ENCODE results near the gene CRY2. TPM values are rescaled to one million over a fixed set of nuclear protein-coding genes. Genes with fewer than 3 reads are reported as not detected.

CRY2 gene
- total and polyA plus RNA-seq, 2 experiments from 2014 or later = 9.5 to 15.4 TPM

DNA sequence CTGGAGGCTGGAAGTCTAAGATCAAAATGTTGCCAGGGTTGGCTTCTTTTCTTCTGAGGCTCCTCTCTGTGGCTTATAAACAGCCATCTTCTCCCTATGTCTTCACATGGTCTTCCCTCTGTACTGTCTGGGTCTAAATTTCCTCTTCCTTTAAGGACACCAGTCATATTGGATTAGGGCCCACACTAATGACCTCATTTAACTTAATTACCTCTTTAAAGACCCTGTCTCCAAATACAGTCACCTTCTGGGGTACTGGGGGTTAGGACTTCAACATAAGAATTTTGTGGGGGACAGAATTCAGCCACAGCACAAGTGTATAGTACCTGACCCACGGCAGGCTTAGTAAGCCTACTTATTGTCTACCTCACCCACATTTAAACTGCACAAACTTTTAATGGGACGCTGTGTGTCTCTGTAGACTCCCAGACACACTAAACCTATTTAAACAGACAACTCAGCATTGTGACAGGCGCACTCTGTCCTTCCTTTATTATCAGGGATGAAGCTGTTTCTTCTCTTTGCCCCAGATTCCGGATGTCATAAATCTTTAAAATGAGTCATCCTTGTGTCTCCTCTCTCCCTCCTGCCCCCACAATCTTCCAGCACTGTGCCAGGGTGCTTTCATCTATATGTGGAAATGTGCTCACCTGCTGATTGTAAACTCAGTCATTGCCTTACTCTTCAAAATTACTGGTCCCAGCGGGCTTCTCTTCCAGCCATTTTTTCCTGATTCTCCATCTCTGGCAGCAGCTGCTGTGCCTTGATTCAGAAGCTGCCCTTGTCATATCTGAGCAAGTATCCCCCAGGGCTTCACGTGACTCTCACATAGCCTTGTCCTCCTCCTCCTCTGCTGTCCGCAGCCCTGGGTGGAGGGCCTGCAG, 32.8 kb downstream of the CRY2 start:
- no peaks in the 10 kb centered on the region for H3K79me2 ChIP-seq (replicated peaks; ENCODE audit: insufficient read depth)
- H3K36me3 ChIP-seq (ENCODE audit: insufficient read depth) = no peaks in the 10 kb centered on the region
- Mint-ChIP-seq H3K4me1 (peaks cover 21% of the 10 kb centered on the region), H3K36me3 (ENCODE audit: low read depth) (no peaks in the 10 kb centered on the region; the same call in 2 of the 3 replicates), H3K27ac (no peak overlapping the region), H3K9me3 (no peaks in the 10 kb centered on the region), H3K27me3 (ENCODE audit: insufficient read depth, low read depth, poor library complexity) (peaks cover 4% of the 10 kb centered on the region), H3K4me3 (no peak overlapping the region)
- no peak for DNase-seq (ENCODE audit: low spot score)
- no peaks in the 10 kb centered on the region for H3F3A ChIP-seq (replicated peaks; ENCODE audit: low read depth)
- no peaks in the 10 kb centered on the region for H3K9me2 ChIP-seq (ENCODE audit: insufficient read depth)
- peaks cover 17% of the 10 kb centered on the region for H3K4me1 ChIP-seq (ENCODE audit: insufficient read depth)
- H3K27ac ChIP-seq (ENCODE audit: low read depth) = no peak overlapping the region
- ATAC-seq = no peak
- H4K20me1 ChIP-seq (replicated peaks; ENCODE audit: insufficient read depth) = no peaks in the 10 kb centered on the region
- H2AFZ ChIP-seq = no peak overlapping the region
- no peak overlapping the region for H3K4me3 ChIP-seq
- TF ChIP-seq, protein P1, sequence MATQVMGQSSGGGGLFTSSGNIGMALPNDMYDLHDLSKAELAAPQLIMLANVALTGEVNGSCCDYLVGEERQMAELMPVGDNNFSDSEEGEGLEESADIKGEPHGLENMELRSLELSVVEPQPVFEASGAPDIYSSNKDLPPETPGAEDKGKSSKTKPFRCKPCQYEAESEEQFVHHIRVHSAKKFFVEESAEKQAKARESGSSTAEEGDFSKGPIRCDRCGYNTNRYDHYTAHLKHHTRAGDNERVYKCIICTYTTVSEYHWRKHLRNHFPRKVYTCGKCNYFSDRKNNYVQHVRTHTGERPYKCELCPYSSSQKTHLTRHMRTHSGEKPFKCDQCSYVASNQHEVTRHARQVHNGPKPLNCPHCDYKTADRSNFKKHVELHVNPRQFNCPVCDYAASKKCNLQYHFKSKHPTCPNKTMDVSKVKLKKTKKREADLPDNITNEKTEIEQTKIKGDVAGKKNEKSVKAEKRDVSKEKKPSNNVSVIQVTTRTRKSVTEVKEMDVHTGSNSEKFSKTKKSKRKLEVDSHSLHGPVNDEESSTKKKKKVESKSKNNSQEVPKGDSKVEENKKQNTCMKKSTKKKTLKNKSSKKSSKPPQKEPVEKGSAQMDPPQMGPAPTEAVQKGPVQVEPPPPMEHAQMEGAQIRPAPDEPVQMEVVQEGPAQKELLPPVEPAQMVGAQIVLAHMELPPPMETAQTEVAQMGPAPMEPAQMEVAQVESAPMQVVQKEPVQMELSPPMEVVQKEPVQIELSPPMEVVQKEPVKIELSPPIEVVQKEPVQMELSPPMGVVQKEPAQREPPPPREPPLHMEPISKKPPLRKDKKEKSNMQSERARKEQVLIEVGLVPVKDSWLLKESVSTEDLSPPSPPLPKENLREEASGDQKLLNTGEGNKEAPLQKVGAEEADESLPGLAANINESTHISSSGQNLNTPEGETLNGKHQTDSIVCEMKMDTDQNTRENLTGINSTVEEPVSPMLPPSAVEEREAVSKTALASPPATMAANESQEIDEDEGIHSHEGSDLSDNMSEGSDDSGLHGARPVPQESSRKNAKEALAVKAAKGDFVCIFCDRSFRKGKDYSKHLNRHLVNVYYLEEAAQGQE (IDR thresholded peaks at IDR 0.05; ENCODE audit: unreplicated experiment) = no peak
- TF ChIP-seq ZNF331 (CRISPR knock-in tag; IDR thresholded peaks at IDR 0.05; ENCODE audit: low read depth) (no peak), ZNF114 (CRISPR knock-in tag; IDR thresholded peaks at IDR 0.05) (no peak), CREB1 (CRISPR knock-in tag; IDR thresholded peaks at IDR 0.05; ENCODE audit: low read depth) (no peak), ETS1 (IDR thresholded peaks at IDR 0.05) (no peak), POLR2AphosphoS5 (IDR thresholded peaks at IDR 0.05; ENCODE audit: low read depth) (no peak), EZH2 (IDR thresholded peaks at IDR 0.05; ENCODE audit: low read depth, unreplicated experiment) (no peak), STAT1 (IDR thresholded peaks at IDR 0.05; ENCODE audit: unreplicated experiment) (no peak), NANOG (IDR thresholded peaks at IDR 0.05; ENCODE audit: borderline replicate concordance) (no peak), EZH2phosphoT487 (IDR thresholded peaks at IDR 0.05; ENCODE audit: unreplicated experiment) (no peak), JUNB (IDR thresholded peaks at IDR 0.05; ENCODE audit: unreplicated experiment) (no peak)
- TF ChIP-seq, protein P2, sequence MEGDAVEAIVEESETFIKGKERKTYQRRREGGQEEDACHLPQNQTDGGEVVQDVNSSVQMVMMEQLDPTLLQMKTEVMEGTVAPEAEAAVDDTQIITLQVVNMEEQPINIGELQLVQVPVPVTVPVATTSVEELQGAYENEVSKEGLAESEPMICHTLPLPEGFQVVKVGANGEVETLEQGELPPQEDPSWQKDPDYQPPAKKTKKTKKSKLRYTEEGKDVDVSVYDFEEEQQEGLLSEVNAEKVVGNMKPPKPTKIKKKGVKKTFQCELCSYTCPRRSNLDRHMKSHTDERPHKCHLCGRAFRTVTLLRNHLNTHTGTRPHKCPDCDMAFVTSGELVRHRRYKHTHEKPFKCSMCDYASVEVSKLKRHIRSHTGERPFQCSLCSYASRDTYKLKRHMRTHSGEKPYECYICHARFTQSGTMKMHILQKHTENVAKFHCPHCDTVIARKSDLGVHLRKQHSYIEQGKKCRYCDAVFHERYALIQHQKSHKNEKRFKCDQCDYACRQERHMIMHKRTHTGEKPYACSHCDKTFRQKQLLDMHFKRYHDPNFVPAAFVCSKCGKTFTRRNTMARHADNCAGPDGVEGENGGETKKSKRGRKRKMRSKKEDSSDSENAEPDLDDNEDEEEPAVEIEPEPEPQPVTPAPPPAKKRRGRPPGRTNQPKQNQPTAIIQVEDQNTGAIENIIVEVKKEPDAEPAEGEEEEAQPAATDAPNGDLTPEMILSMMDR (conservative IDR thresholded peaks at IDR 0.05; ENCODE audit: low read depth in 2 of 2) = no peak
- TF ChIP-seq, protein P3, sequence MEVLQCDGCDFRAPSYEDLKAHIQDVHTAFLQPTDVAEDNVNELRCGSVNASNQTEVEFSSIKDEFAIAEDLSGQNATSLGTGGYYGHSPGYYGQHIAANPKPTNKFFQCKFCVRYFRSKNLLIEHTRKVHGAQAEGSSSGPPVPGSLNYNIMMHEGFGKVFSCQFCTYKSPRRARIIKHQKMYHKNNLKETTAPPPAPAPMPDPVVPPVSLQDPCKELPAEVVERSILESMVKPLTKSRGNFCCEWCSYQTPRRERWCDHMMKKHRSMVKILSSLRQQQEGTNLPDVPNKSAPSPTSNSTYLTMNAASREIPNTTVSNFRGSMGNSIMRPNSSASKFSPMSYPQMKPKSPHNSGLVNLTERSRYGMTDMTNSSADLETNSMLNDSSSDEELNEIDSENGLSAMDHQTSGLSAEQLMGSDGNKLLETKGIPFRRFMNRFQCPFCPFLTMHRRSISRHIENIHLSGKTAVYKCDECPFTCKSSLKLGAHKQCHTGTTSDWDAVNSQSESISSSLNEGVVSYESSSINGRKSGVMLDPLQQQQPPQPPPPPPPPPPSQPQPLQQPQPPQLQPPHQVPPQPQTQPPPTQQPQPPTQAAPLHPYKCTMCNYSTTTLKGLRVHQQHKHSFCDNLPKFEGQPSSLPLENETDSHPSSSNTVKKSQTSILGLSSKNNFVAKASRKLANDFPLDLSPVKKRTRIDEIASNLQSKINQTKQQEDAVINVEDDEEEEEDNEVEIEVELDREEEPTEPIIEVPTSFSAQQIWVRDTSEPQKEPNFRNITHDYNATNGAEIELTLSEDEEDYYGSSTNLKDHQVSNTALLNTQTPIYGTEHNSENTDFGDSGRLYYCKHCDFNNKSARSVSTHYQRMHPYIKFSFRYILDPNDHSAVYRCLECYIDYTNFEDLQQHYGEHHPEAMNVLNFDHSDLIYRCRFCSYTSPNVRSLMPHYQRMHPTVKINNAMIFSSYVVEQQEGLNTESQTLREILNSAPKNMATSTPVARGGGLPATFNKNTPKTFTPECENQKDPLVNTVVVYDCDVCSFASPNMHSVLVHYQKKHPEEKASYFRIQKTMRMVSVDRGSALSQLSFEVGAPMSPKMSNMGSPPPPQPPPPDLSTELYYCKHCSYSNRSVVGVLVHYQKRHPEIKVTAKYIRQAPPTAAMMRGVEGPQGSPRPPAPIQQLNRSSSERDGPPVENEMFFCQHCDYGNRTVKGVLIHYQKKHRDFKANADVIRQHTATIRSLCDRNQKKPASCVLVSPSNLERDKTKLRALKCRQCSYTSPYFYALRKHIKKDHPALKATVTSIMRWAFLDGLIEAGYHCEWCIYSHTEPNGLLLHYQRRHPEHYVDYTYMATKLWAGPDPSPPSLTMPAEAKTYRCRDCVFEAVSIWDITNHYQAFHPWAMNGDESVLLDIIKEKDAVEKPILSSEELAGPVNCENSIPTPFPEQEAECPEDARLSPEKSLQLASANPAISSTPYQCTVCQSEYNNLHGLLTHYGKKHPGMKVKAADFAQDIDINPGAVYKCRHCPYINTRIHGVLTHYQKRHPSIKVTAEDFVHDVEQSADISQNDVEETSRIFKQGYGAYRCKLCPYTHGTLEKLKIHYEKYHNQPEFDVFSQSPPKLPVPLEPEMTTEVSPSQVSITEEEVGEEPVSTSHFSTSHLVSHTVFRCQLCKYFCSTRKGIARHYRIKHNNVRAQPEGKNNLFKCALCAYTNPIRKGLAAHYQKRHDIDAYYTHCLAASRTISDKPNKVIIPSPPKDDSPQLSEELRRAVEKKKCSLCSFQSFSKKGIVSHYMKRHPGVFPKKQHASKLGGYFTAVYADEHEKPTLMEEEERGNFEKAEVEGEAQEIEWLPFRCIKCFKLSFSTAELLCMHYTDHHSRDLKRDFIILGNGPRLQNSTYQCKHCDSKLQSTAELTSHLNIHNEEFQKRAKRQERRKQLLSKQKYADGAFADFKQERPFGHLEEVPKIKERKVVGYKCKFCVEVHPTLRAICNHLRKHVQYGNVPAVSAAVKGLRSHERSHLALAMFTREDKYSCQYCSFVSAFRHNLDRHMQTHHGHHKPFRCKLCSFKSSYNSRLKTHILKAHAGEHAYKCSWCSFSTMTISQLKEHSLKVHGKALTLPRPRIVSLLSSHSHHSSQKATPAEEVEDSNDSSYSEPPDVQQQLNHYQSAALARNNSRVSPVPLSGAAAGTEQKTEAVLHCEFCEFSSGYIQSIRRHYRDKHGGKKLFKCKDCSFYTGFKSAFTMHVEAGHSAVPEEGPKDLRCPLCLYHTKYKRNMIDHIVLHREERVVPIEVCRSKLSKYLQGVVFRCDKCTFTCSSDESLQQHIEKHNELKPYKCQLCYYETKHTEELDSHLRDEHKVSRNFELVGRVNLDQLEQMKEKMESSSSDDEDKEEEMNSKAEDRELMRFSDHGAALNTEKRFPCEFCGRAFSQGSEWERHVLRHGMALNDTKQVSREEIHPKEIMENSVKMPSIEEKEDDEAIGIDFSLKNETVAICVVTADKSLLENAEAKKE (CRISPR knock-in tag; IDR thresholded peaks at IDR 0.05) = no peak
- no peaks in the 10 kb centered on the region for H3K27me3 ChIP-seq (ENCODE audit: insufficient read depth)
- H3K4me2 ChIP-seq = no peak overlapping the region

All from GM23338 (cell line).